GM12801 (cell line): ENCODE measurements around the gene PPP2R3A.

ENCODE experiments used
- CTCF ChIP-seq: IDR thresholded peaks from one replicate; pipeline ENCODE4 v1.5.1; 2011; ENCODE audit warnings: control low read depth; ENCODE audit not compliant: insufficient read length; ENCODE audit errors: extremely low read depth

The PPP2R3A gene

GRCh38 chr3:135924506-135924905 lies 41.0 kb upstream of the PPP2R3A start:
- no peak for TF ChIP-seq CTCF

GRCh38 chr3:135926664-135927063 lies 38.9 kb upstream of the PPP2R3A start:
- TF ChIP-seq CTCF, result no peak

GRCh38 chr3:135927155-135927554 lies 38.4 kb upstream of the PPP2R3A start:
- no peak for TF ChIP-seq CTCF

- no peak for TF ChIP-seq CTCF
These were observed 35.9 kb upstream of the PPP2R3A start for GRCh38 chr3:135929670-135930069.

GRCh38 chr3:135930255-135930654 lies 35.3 kb upstream of the PPP2R3A start:
- TF ChIP-seq CTCF, result no peak

GRCh38 chr3:135944831-135945230 lies 20.7 kb upstream of the PPP2R3A start:
- no peak for TF ChIP-seq CTCF

- TF ChIP-seq CTCF, result no peak
These were observed 14.6 kb upstream of the PPP2R3A start for GRCh38 chr3:135950941-135951340.

- no peak for TF ChIP-seq CTCF
These were observed 1.2 kb upstream of the PPP2R3A start for GRCh38 chr3:135964160-135964955.
